ENCODE measurements around the gene RAB24. TPM values are rescaled to one million over a fixed set of nuclear protein-coding genes. Genes with fewer than 3 reads are reported as not detected.

RAB24 gene
- total RNA-seq, 1 experiment from 2014 or later, result 40.3 TPM

DNA sequence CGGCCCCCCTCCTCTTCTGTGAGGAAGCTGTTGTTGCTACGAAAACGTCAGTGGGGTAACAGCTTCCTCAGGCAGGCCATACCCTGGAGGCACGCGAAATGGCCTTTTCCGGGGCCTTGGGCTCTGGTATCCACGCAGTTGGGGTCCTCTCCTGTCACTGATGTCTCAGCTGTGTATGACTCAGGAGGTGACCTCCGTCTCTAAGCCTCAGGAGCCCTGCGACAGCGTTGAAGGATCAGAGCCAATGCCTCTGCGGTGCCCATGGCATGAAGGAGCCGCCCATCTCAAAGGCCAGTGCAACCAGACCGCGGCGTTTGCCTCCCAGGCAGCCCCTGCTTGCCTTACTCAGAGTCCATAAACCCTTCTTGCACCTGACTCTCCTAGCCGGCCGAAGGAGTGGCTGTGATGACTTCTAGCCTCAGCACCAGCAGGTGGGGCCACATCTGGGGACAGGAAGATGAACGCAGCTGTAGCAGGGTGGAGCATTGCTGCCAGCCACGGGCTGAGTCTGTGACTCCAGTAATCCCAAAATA is 9.2 kb upstream of the RAB24 start:
- peak; percentile 81 for DNase-seq

DNA sequence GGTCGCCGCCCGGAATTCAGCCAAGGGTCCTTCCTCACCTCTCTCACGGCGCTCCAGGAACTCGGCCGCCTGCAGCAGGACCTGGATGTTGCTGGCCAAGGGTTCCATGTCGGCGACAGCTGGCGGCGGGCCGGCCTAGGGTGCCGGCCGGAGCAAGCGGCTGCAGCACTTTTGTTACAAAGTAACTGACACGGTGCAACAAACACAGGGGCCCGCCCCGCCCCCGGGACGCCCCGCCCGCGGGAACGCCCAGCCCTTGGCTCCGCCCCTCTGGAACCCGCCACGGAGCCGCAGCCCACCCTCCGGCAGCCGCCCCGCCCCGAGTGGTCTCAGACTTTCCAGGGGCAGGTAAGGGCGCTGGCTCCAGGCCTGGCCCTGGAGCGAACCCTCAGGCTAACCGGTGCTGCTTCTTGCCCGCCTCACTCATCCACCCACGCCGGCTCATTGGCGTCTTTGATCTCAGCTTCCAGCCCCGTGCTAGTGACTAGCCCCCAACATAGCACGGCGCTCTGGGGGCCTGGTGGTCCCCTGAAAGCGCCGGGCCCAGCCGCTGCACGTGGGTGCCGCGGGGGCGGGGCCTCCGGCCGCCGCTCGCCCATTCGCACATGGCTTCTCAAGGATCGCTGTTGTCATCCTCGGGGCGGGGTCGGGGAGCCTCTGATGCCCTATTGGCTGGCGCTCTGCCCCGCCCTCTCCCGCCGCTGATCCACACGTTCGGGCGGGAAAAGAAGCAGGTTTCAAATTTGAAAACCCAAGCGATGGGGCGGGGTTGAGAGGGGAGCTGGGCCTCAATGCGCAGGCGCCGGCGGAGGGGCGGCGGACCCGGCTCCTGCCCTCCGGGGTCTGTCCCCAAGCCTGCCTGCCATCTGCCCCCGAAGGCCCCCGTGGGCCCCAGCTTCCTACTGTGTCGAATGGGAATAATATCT is 8.5 kb upstream of the RAB24 start, which contains the start of gene MXD3:
MXD3 (minus strand) TSS at position 176 of the 926 bp plus-strand sequence; CDS start at position 108, 68 bp downstream.
- Histone ChIP-seq H3K4me3 (ENCODE audit: low read length) (peak within 1 kb of the TSS; percentile 76), H4K20me1 (ENCODE audit: low read length) (no peaks in the 10 kb centered on the region; the same call in 1 of the 2 replicates)

More for the DNA sequence above, 9.2 kb upstream of the RAB24 start:
- TF ChIP-seq, protein P1, sequence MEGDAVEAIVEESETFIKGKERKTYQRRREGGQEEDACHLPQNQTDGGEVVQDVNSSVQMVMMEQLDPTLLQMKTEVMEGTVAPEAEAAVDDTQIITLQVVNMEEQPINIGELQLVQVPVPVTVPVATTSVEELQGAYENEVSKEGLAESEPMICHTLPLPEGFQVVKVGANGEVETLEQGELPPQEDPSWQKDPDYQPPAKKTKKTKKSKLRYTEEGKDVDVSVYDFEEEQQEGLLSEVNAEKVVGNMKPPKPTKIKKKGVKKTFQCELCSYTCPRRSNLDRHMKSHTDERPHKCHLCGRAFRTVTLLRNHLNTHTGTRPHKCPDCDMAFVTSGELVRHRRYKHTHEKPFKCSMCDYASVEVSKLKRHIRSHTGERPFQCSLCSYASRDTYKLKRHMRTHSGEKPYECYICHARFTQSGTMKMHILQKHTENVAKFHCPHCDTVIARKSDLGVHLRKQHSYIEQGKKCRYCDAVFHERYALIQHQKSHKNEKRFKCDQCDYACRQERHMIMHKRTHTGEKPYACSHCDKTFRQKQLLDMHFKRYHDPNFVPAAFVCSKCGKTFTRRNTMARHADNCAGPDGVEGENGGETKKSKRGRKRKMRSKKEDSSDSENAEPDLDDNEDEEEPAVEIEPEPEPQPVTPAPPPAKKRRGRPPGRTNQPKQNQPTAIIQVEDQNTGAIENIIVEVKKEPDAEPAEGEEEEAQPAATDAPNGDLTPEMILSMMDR (conservative IDR thresholded peaks at IDR 0.05; ENCODE audit: low read depth, low read length), result peak; percentile 49
- TF ChIP-seq EZH2 (IDR thresholded peaks at IDR 0.05; ENCODE audit: low read length, unreplicated experiment), result no peak
- H3K79me2 ChIP-seq (ENCODE audit: low read length), result peaks cover 28% of the 10 kb centered on the region
- intact Hi-C loops (cut with micrococcal nuclease), result no loop called here
- peak overlapping the region; percentile 95 for H3K27ac ChIP-seq (ENCODE audit: low read length)
- no peaks in the 10 kb centered on the region for H3K27me3 ChIP-seq (ENCODE audit: low read length)
- ATAC-seq, result peak; percentile 35
- no peaks in the 10 kb centered on the region; the same call in 1 of the 2 replicates for H4K20me1 ChIP-seq (ENCODE audit: low read length)
- BruUV-seq (replicated peaks), result no TSS peak
- H3F3A ChIP-seq (ENCODE audit: low read length, unreplicated experiment), result no peaks in the 10 kb centered on the region
- H3K9ac ChIP-seq (ENCODE audit: low read length), result peak overlapping the region; percentile 97
- H3K4me1 ChIP-seq (ENCODE audit: insufficient read depth, low read length), result peaks cover 22% of the 10 kb centered on the region
- POLR2A ChIA-PET (ENCODE audit: unreplicated experiment), result interaction anchor here (0.6 kb wide), 1 partner anchor 136 kb away, joined by 4 read pairs; no protein-coding TSS in a partner anchor
- H3K9me2 ChIP-seq (replicated peaks; ENCODE audit: low read length), result no peaks in the 10 kb centered on the region
- H3K4me2 ChIP-seq (ENCODE audit: low read length), result peak overlapping the region; percentile 78
- no peaks in the 10 kb centered on the region for H3K9me3 ChIP-seq (ENCODE audit: low read length)
- H3K4me3 ChIP-seq (ENCODE audit: low read length), result peak overlapping the region; percentile 76
- CTCF ChIA-PET, result interaction anchor here (0.6 kb wide), 3 partner anchors 11 to 194 kb away, joined by 3 read pairs; partner anchors contain the start of gene PDLIM7
- H2AFZ ChIP-seq (ENCODE audit: low read length), result peak overlapping the region; percentile 65
- no peaks in the 10 kb centered on the region; the same call in 1 of the 2 replicates for H3K36me3 ChIP-seq (ENCODE audit: low read depth, low read length)

More for the DNA sequence above, 8.5 kb upstream of the RAB24 start, which contains the start of gene MXD3:
- ATAC-seq (peak; percentile 72), DNase-seq (peak; percentile 99)
- intact Hi-C loops (cut with micrococcal nuclease), result no loop called here
- no peaks in the 10 kb centered on the region for H3K9me2 ChIP-seq (replicated peaks; ENCODE audit: low read length)
- no TSS peak for BruUV-seq (replicated peaks)
- H2AFZ ChIP-seq (ENCODE audit: low read length), result peak within 1 kb of the TSS; percentile 96
- ChIA-PET POLR2A (ENCODE audit: unreplicated experiment) (interaction anchor here (0.6 kb wide), 1 partner anchor 136 kb away, joined by 4 read pairs; no protein-coding TSS in a partner anchor), CTCF (interaction anchor here (0.6 kb wide), 3 partner anchors 10 to 193 kb away, joined by 3 read pairs; partner anchors contain the start of gene PDLIM7)
- H3K4me1 ChIP-seq (ENCODE audit: insufficient read depth, low read length), result peaks cover 22% of the 10 kb centered on the region
- no peaks in the 10 kb centered on the region for H3K9me3 ChIP-seq (ENCODE audit: low read length)
- H3K79me2 ChIP-seq (ENCODE audit: low read length), result peaks cover 28% of the 10 kb centered on the region
- peak within 1 kb of the TSS; percentile 78 for H3K4me2 ChIP-seq (ENCODE audit: low read length)
- H3K9ac ChIP-seq (ENCODE audit: low read length), result peak within 1 kb of the TSS; percentile 97
- TF ChIP-seq, protein P1 (conservative IDR thresholded peaks at IDR 0.05; ENCODE audit: low read depth, low read length), result no peak
- TF ChIP-seq EZH2 (IDR thresholded peaks at IDR 0.05; ENCODE audit: low read length, unreplicated experiment) (no peak), EZH2phosphoT487 (IDR thresholded peaks at IDR 0.05; ENCODE audit: borderline replicate concordance, low read length) (no peak)
- no peaks in the 10 kb centered on the region for H3K27me3 ChIP-seq (ENCODE audit: low read length)
- H3K36me3 ChIP-seq (ENCODE audit: low read depth, low read length), result peaks cover 4% of the 10 kb centered on the region; the same call in 1 of the 2 replicates
- no peaks in the 10 kb centered on the region for H3F3A ChIP-seq (ENCODE audit: low read length, unreplicated experiment)
- peak within 1 kb of the TSS; percentile 95 for H3K27ac ChIP-seq (ENCODE audit: low read length)

Data from PC-3 (cell line).